WERI-Rb-1 (cell line): ENCODE data around the gene ACAT2.

Source experiments
- DNase-seq: peaks from one replicate; pipeline ENCODE4 v3.0.0-alpha.2; 2020
- H3K27ac ChIP-seq: fragments of 250-450 bp; sonication (Bioruptor Pico); 2 replicates; pipeline ENCODE4 v1.5.1; 2020; ENCODE audit warnings: mild to moderate bottlenecking, moderate library complexity
- H3K27me3 ChIP-seq: fragments of 250-450 bp; sonication (Bioruptor Pico); 2 replicates; pipeline ENCODE4 v1.5.1; 2021; ENCODE audit warnings: mild to moderate bottlenecking, low read depth, moderate library complexity; ENCODE audit not compliant: insufficient read depth, severe bottlenecking
- H3K36me3 ChIP-seq: fragments of 250-450 bp; sonication (Bioruptor Pico); 2 replicates; pipeline ENCODE4 v1.5.1; 2020; ENCODE audit warnings: mild to moderate bottlenecking, moderate library complexity
- H3K4me3 ChIP-seq: 2 replicates; pipeline ENCODE4 v1.5.1; 2011; ENCODE audit warnings: low read depth, mild to moderate bottlenecking, control low read depth, low read length
- H3K9me3 ChIP-seq: fragments of 250-450 bp; sonication (Bioruptor Pico); 2 replicates; pipeline ENCODE4 v1.5.1; 2021; ENCODE audit warnings: mild to moderate bottlenecking, moderate library complexity; ENCODE audit not compliant: severe bottlenecking
- CTCF ChIP-seq: IDR thresholded peaks from 2 replicates; pipeline ENCODE4 v1.5.1; 2011; ENCODE audit warnings: low read depth, mild to moderate bottlenecking, control low read depth, inconsistent platforms, low read length

The ACAT2 gene

GRCh38 chr6:159760602-159761057 lies 1.2 kb upstream of the ACAT2 start:
- no peaks in the 10 kb centered on the region for H3K27me3 ChIP-seq
- H3K4me3 ChIP-seq, result peak overlapping the region; percentile 71
- DNase-seq, result no peak
- TF ChIP-seq CTCF, result no peak
- H3K36me3 ChIP-seq, result peaks cover 68% of the 10 kb centered on the region
- peak overlapping the region; percentile 100; the same call in 1 of the 2 replicates for H3K27ac ChIP-seq
- no peaks in the 10 kb centered on the region for H3K9me3 ChIP-seq

GRCh38 chr6:159761129-159761872 lies 544 bp upstream of the ACAT2 start:
- TF ChIP-seq CTCF, result no peak
- Histone ChIP-seq H3K4me3 (peak overlapping the region; percentile 71), H3K9me3 (no peaks in the 10 kb centered on the region), H3K36me3 (peaks cover 69% of the 10 kb centered on the region), H3K27ac (peak overlapping the region; percentile 100), H3K27me3 (no peaks in the 10 kb centered on the region)
- DNase-seq, result peak; percentile 28

DNA sequence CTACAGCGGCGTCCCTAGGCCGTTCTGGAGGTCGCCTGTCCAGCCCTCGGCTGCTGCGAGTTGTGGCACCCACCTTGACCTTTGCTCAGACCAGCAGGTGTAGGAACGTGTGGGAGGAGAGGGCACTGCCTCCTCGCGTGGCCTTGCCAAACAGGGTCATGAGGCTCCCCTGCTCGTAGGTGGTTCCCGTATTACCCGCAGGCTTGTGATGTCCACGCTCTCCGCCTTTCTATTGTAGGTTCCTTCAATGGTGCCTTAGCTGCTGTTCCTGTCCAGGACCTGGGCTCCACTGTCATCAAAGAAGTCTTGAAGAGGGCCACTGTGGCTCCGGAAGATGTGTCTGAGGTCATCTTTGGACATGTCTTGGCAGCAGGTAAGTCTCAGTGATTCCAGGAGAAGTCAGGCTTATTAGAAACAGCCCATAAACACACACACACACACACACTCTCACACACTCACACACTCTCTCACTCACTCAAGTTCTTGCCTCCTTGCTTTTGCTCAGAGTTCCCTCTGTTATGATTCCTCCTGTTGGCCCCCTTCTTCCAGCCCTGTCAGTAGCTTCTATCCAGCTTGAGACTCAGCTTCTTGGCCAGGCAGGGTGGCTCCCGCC lies 942 bp downstream of the ACAT2 start:
- H3K9me3 ChIP-seq, result no peaks in the 10 kb centered on the region

GRCh38 chr6:159766906-159767305 lies 5.1 kb downstream of the ACAT2 start:
- Histone ChIP-seq H3K9me3 (no peaks in the 10 kb centered on the region), H3K4me3 (no peak overlapping the region), H3K27me3 (no peaks in the 10 kb centered on the region), H3K27ac (no peak overlapping the region), H3K36me3 (peaks cover 96% of the 10 kb centered on the region)
- TF ChIP-seq CTCF, result no peak
- no peak for DNase-seq

More for the DNA sequence above, 942 bp downstream of the ACAT2 start:
- H3K27ac ChIP-seq, result peak overlapping the region; percentile 100
- H3K4me3 ChIP-seq, result peak overlapping the region; percentile 71
- peaks cover 73% of the 10 kb centered on the region for H3K36me3 ChIP-seq
- no peak for DNase-seq
- H3K27me3 ChIP-seq, result no peaks in the 10 kb centered on the region
- TF ChIP-seq CTCF, result no peak

DNA sequence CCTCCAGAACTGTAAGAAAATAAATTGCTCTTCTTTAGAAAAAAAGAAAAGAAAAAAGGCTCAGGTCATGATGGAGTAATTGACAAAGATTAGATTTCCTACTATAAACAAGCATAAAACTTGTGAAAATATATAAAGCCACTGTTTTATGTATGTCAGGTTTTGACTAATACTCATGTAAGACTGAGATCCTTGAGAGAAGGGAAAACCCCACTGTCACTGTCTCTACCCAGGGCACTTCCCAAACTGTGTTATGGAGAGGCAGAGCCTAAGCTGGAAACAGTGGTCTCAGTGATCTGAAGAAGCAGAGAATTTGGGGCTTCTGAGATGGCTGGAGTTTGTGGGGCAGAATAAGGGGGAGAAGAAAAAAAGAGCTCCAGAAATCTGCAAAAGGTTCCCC lies 7.6 kb downstream of the ACAT2 start:
- H3K27me3 ChIP-seq, result no peaks in the 10 kb centered on the region
- no peak for TF ChIP-seq CTCF
- H3K4me3 ChIP-seq, result no peak overlapping the region
- no peak for DNase-seq
- no peaks in the 10 kb centered on the region for H3K9me3 ChIP-seq
- no peak overlapping the region for H3K27ac ChIP-seq
- peaks cover 91% of the 10 kb centered on the region for H3K36me3 ChIP-seq
